ENCODE results near the gene DDRGK1. TPM values are rescaled to one million over a fixed set of nuclear protein-coding genes. Genes with fewer than 3 reads are reported as not detected.
"Not testable (repeated sequence)": the region's sequence is repeated elsewhere in the genome, so short reads cannot be mapped to it uniquely, and the experiment has no call there.

DDRGK1 gene
- total RNA-seq, 2 donors from 2014 or later: 50.4 to 70.3 TPM

- intact Hi-C loops (cut with DNase I, micrococcal nuclease): no loop called here
- ATAC-seq (peak; percentile 12), DNase-seq (no peak)
Observed at GRCh38 chr20:3158968-3159431, 45.5 kb downstream of the DDRGK1 start.

GRCh38 chr20:3157817-3158216, 46.7 kb downstream of the DDRGK1 start:
- intact Hi-C loops (cut with DNase I, micrococcal nuclease): no loop called here

GRCh38 chr20:3156811-3157619, 47.5 kb downstream of the DDRGK1 start:
- DNase-seq: no peak
- intact Hi-C loops (cut with DNase I, micrococcal nuclease): no loop called here
- no peak for ATAC-seq

More at GRCh38 chr20:3157817-3158216, 46.7 kb downstream of the DDRGK1 start:
- DNase-seq: no peak
- no peak for ATAC-seq

- ATAC-seq; intact Hi-C loops (cut with DNase I, micrococcal nuclease); DNase-seq: not testable (repeated sequence)
Observed at GRCh38 chr20:3152057-3152644, 52.3 kb downstream of the DDRGK1 start.

- DNase-seq (no peak), ATAC-seq (no peak)
- intact Hi-C loops (cut with DNase I, micrococcal nuclease): no loop called here
Observed at GRCh38 chr20:3150908-3151307, 53.6 kb downstream of the DDRGK1 start.

- ATAC-seq: no peak
- DNase-seq: no peak
- intact Hi-C loops (cut with DNase I, micrococcal nuclease): no loop called here
Observed at GRCh38 chr20:3146732-3147341, 57.6 kb downstream of the DDRGK1 start.

GRCh38 chr20:3141757-3142156, 62.7 kb downstream of the DDRGK1 start:
- intact Hi-C loops (cut with DNase I, micrococcal nuclease): no loop called here
- ATAC-seq (no peak), DNase-seq (no peak)

Other genes starting within 250 kb of the DDRGK1 start
- gene GNRH2, start 161.1 kb downstream of the DDRGK1 start, total RNA-seq: under 1 TPM in 1 of 2 donors, not detected in 1; 0.64 TPM
- gene MRPS26, start 158.6 kb downstream of the DDRGK1 start, total RNA-seq: 10 to 100 TPM; 33.1 to 44.1 TPM
- not detected for gene OXT, start 133.1 kb downstream of the DDRGK1 start, total RNA-seq
- not detected for gene AVP, start 120.0 kb downstream of the DDRGK1 start, total RNA-seq
- gene FASTKD5, start 44.8 kb downstream of the DDRGK1 start, total RNA-seq: 10 to 100 TPM; 15.4 to 16.5 TPM
- gene UBOX5, start 44.8 kb downstream of the DDRGK1 start, total RNA-seq: 1 to 10 TPM; 6.6 to 6.8 TPM
- gene LZTS3, start 31.1 kb downstream of the DDRGK1 start, total RNA-seq: 10 to 100 TPM in 1 of 2 donors, 1 to 10 TPM in 1; 5.5 to 10.9 TPM
- 10 to 100 TPM; 44.8 to 46.3 TPM for gene ITPA, start 4.8 kb upstream of the DDRGK1 start, total RNA-seq
- gene SLC4A11, start 34.5 kb upstream of the DDRGK1 start, total RNA-seq: under 1 TPM; 0.56 to 0.89 TPM
- 1 to 10 TPM; 1.6 to 5.1 TPM for gene DNAAF9, start 203.0 kb upstream of the DDRGK1 start, total RNA-seq